ENCODE data around the gene CLPTM1.

DNA sequence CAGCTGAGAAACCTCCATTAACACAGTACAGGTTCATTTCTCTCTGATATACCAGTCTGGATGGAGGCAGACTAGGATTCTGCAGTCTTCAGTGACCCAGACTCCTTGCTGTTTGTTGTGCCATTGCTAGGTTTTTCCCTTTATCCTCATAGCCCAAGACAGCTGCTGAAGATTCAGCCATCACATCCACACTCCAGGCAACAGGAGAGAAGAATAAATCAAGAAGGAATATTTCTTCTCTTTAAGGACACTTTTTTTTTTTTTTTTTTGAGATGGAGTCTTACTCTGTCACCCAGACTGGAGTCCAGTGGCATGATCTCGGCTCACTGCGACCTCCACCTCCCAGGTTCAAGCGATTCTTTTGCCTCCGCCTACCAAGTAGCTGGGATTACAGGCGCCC is 14.3 kb downstream of the CLPTM1 start:
- TF ChIP-seq, protein P1, sequence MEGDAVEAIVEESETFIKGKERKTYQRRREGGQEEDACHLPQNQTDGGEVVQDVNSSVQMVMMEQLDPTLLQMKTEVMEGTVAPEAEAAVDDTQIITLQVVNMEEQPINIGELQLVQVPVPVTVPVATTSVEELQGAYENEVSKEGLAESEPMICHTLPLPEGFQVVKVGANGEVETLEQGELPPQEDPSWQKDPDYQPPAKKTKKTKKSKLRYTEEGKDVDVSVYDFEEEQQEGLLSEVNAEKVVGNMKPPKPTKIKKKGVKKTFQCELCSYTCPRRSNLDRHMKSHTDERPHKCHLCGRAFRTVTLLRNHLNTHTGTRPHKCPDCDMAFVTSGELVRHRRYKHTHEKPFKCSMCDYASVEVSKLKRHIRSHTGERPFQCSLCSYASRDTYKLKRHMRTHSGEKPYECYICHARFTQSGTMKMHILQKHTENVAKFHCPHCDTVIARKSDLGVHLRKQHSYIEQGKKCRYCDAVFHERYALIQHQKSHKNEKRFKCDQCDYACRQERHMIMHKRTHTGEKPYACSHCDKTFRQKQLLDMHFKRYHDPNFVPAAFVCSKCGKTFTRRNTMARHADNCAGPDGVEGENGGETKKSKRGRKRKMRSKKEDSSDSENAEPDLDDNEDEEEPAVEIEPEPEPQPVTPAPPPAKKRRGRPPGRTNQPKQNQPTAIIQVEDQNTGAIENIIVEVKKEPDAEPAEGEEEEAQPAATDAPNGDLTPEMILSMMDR (IDR thresholded peaks at IDR 0.05) = no peak
- no peak for TF ChIP-seq POLR2A (IDR thresholded peaks at IDR 0.05)
- TF ChIP-seq POLR2AphosphoS5 (IDR thresholded peaks at IDR 0.05) = no peak
